HL-60 (cell line): ENCODE results near the gene TMEM130.
A peak's percentile ranks its signal among the peaks of the same experiment; 100 is the strongest.

Experiments used
- DNase-seq, 2 experiments: peaks; one replicate each; pipeline ENCODE4 v3.0.0-alpha.2; 2010 to 2020; ENCODE audit warnings: low read depth in 1 of 2, low spot score in 1 of 2
- H3K27ac ChIP-seq: fragments of 250-450 bp; sonication (Bioruptor Pico); replicated peaks from 2 replicates; pipeline ENCODE4 v1.5.1; 2020; ENCODE audit warnings: mild to moderate bottlenecking, moderate library complexity
- H3K27me3 ChIP-seq: fragments of 250-450 bp; sonication (Bioruptor Pico); 2 replicates; pipeline ENCODE4 v1.5.1; 2021; ENCODE audit warnings: mild to moderate bottlenecking, moderate library complexity; ENCODE audit not compliant: insufficient read depth, poor library complexity, severe bottlenecking
- H3K4me3 ChIP-seq: replicated peaks from 2 replicates; pipeline ENCODE4 v1.5.1; 2011; ENCODE audit warnings: mild to moderate bottlenecking, control low read depth, low read length; ENCODE audit not compliant: insufficient read depth
- GABPA ChIP-seq: IDR thresholded peaks from 2 replicates; pipeline ENCODE4 v1.6.1; 2012; ENCODE audit warnings: low read depth
- POLR2AphosphoS5 ChIP-seq: IDR thresholded peaks from 2 replicates; pipeline ENCODE4 v1.6.1; 2012; ENCODE audit warnings: low read depth
- SPI1 ChIP-seq: IDR thresholded peaks from 2 replicates; pipeline ENCODE4 v1.6.1; 2012; ENCODE audit warnings: low read depth, mild to moderate bottlenecking, borderline replicate concordance
- TF ChIP-seq, protein P1 (sequence below): IDR thresholded peaks from one replicate; pipeline ENCODE4 v1.5.1; 2011; ENCODE audit warnings: low read length, control low read depth, inconsistent platforms; ENCODE audit not compliant: insufficient read depth
- TF ChIP-seq, protein P2 (sequence below): IDR thresholded peaks from 2 replicates; pipeline ENCODE4 v1.6.1; 2012; ENCODE audit warnings: low read depth; ENCODE audit not compliant: insufficient replicate concordance

The TMEM130 gene

DNA sequence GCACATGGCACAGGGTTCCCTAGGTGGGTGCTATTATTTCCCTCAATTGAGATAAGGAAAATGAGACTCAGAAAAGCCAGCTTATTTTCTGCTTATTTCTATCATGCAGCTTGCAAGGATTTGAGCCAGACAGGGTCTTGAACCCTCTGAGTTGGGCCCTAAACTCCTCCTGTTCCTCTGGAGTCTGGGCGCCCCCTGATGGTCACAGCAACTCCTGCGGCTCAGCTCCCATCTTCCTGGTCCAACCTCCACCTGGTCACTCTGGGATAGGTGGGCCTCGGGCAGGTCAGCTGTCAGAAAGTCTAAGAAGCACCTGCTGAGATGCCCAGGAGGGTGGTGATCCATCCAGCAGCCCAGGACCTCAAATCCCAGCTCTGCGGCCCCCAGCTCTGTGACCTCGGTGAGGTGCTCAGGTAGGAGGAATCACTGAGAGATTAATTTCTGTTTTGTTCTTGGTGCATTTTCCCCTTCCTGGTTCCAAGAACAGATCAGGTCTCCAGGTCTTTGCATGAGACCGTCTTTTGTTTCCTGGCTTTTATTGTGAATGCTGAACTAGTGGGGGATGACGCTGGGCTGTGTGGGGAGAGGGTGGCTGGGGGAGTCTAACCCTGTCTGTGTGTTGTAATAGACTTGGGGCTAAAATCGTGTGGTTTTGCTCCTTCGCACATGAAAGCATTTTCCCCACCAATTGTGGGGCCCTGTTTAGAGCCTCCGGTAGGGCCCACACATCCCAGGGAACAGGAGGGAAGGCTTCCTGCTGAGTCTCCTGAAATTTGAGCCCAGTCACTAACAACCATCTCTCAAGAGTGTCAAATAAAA lies 32.8 kb downstream of the TMEM130 start:
- H3K27ac ChIP-seq = no peak overlapping the region
- no peak for TF ChIP-seq POLR2AphosphoS5
- TF ChIP-seq, protein P1, sequence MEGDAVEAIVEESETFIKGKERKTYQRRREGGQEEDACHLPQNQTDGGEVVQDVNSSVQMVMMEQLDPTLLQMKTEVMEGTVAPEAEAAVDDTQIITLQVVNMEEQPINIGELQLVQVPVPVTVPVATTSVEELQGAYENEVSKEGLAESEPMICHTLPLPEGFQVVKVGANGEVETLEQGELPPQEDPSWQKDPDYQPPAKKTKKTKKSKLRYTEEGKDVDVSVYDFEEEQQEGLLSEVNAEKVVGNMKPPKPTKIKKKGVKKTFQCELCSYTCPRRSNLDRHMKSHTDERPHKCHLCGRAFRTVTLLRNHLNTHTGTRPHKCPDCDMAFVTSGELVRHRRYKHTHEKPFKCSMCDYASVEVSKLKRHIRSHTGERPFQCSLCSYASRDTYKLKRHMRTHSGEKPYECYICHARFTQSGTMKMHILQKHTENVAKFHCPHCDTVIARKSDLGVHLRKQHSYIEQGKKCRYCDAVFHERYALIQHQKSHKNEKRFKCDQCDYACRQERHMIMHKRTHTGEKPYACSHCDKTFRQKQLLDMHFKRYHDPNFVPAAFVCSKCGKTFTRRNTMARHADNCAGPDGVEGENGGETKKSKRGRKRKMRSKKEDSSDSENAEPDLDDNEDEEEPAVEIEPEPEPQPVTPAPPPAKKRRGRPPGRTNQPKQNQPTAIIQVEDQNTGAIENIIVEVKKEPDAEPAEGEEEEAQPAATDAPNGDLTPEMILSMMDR = peak; percentile 45
- H3K4me3 ChIP-seq = no peak overlapping the region
- DNase-seq = peak in 1 of 2 experiments; percentile 25
- no peaks in the 10 kb centered on the region for H3K27me3 ChIP-seq

DNA sequence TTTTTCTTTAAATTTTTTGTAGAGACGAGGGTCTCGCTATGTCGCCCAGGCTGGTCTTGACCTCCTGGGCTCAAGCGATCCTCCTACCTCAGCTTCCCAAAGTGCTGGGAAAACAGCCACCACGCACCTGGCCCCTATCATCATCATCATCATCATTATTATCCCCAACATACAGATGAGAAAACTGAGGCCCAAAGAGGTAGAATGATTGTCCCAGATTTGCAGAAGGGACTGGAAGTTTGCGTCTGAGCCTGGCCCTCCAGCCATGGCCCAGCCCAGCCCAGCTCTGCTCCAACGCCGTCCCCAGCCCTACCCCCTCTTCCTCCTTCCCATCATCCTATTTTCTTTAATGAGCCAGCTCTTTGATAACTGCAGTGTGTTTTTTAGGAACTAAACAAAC lies 34.9 kb downstream of the TMEM130 start:
- DNase-seq = no peak
- no peak overlapping the region for H3K27ac ChIP-seq
- TF ChIP-seq SPI1 (no peak), GABPA (no peak), POLR2AphosphoS5 (no peak)
- TF ChIP-seq, protein P2, sequence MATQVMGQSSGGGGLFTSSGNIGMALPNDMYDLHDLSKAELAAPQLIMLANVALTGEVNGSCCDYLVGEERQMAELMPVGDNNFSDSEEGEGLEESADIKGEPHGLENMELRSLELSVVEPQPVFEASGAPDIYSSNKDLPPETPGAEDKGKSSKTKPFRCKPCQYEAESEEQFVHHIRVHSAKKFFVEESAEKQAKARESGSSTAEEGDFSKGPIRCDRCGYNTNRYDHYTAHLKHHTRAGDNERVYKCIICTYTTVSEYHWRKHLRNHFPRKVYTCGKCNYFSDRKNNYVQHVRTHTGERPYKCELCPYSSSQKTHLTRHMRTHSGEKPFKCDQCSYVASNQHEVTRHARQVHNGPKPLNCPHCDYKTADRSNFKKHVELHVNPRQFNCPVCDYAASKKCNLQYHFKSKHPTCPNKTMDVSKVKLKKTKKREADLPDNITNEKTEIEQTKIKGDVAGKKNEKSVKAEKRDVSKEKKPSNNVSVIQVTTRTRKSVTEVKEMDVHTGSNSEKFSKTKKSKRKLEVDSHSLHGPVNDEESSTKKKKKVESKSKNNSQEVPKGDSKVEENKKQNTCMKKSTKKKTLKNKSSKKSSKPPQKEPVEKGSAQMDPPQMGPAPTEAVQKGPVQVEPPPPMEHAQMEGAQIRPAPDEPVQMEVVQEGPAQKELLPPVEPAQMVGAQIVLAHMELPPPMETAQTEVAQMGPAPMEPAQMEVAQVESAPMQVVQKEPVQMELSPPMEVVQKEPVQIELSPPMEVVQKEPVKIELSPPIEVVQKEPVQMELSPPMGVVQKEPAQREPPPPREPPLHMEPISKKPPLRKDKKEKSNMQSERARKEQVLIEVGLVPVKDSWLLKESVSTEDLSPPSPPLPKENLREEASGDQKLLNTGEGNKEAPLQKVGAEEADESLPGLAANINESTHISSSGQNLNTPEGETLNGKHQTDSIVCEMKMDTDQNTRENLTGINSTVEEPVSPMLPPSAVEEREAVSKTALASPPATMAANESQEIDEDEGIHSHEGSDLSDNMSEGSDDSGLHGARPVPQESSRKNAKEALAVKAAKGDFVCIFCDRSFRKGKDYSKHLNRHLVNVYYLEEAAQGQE = no peak
- TF ChIP-seq, protein P1 = no peak
- no peaks in the 10 kb centered on the region for H3K27me3 ChIP-seq
- H3K4me3 ChIP-seq = no peak overlapping the region

DNA sequence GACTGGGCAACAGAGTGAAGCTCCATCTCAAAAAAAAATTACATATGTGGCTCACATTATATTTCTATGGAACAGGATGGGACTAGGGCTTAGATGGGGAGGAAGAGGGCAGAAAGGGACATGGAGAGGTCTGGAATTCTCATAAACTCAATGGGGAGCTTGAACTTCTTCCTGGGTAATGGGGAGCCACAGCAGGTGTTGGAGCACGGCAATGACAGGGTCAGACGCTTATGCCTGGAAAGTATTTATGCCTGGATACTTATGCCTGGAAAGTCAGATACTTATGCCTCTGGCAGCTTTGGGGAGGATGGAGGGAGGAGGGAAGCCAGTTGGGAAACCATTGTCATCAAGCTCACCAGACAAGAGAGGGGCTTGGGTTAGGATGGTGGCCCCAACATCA lies 36.8 kb downstream of the TMEM130 start:
- TF ChIP-seq, protein P2 = no peak
- TF ChIP-seq POLR2AphosphoS5 = no peak
- no peak for TF ChIP-seq GABPA
- TF ChIP-seq, protein P1 = no peak
- no peak for TF ChIP-seq SPI1
- Histone ChIP-seq H3K27ac (no peak overlapping the region), H3K27me3 (no peaks in the 10 kb centered on the region), H3K4me3 (no peak overlapping the region)
- no peak for DNase-seq
